Measurements from ENCODE around the gene KCNAB1.

GRCh38 chr3:156214676-156215075, 94.3 kb downstream of the KCNAB1 start:
- TF ChIP-seq CTCF (conservative IDR thresholded peaks at IDR 0.05 in 1 of 2, IDR thresholded peaks at IDR 0.05 in 1 of 2; ENCODE audit: extremely low read depth in 1 of 2, insufficient read depth in 1 of 2, low read depth in 1 of 2, low read length in 2 of 2) = no peak
- no peak for TF ChIP-seq EZH2 (IDR thresholded peaks at IDR 0.05; ENCODE audit: borderline replicate concordance, low read length)
